GM23248 (cell line): Measurements from ENCODE around the gene MORN1. TPM values are rescaled to one million over a fixed set of nuclear protein-coding genes. Genes with fewer than 3 reads are reported as not detected.

Source experiments
- DNase-seq: peaks from one replicate; pipeline ENCODE4 v3.0.0-alpha.2; 2015
- H2AFZ ChIP-seq: fragments of 200-600 bp; sonication (generic); 2 replicates; pipeline ENCODE4 v1.6.1; 2016; ENCODE audit warnings: antibody characterized with exemption
- H3F3A ChIP-seq: fragments of 200-600 bp; sonication (generic); 2 replicates; pipeline ENCODE4 v1.6.1; 2016; ENCODE audit warnings: mild to moderate bottlenecking, antibody characterized with exemption, mixed run types; ENCODE audit not compliant: insufficient read depth
- H3K27ac ChIP-seq: fragments of 200-600 bp; sonication (generic); 2 replicates; pipeline ENCODE4 v1.5.1; 2016; ENCODE audit warnings: mild to moderate bottlenecking
- H3K27me3 ChIP-seq: fragments of 200-600 bp; sonication (generic); replicated peaks from 2 replicates; pipeline ENCODE4 v1.6.1; 2016; ENCODE audit warnings: mild to moderate bottlenecking; ENCODE audit not compliant: insufficient read depth
- H3K36me3 ChIP-seq: fragments of 200-600 bp; sonication (generic); 2 replicates; pipeline ENCODE4 v1.6.1; 2016; ENCODE audit warnings: low read depth, mild to moderate bottlenecking
- H3K4me1 ChIP-seq: fragments of 200-600 bp; sonication (generic); 2 replicates; pipeline ENCODE4 v1.6.1; 2016; ENCODE audit warnings: mild to moderate bottlenecking; ENCODE audit not compliant: insufficient read depth
- H3K4me2 ChIP-seq: fragments of 200-600 bp; sonication (generic); one replicate; pipeline ENCODE4 v1.6.1; 2016; ENCODE audit warnings: mild to moderate bottlenecking; ENCODE audit not compliant: unreplicated experiment
- H3K4me3 ChIP-seq: fragments of 200-600 bp; sonication (generic); 2 replicates; pipeline ENCODE4 v1.5.1; 2016; ENCODE audit warnings: mild to moderate bottlenecking
- H3K79me2 ChIP-seq: fragments of 200-600 bp; sonication (generic); 2 replicates; pipeline ENCODE4 v1.6.1; 2016; ENCODE audit warnings: mild to moderate bottlenecking; ENCODE audit not compliant: insufficient read depth
- H3K9ac ChIP-seq: fragments of 200-600 bp; sonication (generic); 2 replicates; pipeline ENCODE4 v1.6.1; 2016; ENCODE audit warnings: mild to moderate bottlenecking
- H3K9me2 ChIP-seq: fragments of 200-600 bp; sonication (generic); 2 replicates; pipeline ENCODE4 v1.6.1; 2016; ENCODE audit warnings: mixed run types, mild to moderate bottlenecking, moderate library complexity; ENCODE audit not compliant: insufficient read depth
- H3K9me3 ChIP-seq: fragments of 200-600 bp; sonication (generic); one replicate; pipeline ENCODE4 v1.6.1; 2017; ENCODE audit warnings: low read depth
- H4K20me1 ChIP-seq: fragments of 200-600 bp; sonication (generic); 2 replicates; pipeline ENCODE4 v1.6.0; 2016; ENCODE audit not compliant: insufficient read depth
- EZH2 ChIP-seq: fragments of 200-600 bp; sonication (generic); IDR thresholded peaks from 2 replicates; pipeline ENCODE4 v1.6.1; 2018; ENCODE audit warnings: antibody characterized with exemption, mild to moderate bottlenecking; ENCODE audit not compliant: insufficient read depth, poor library complexity, severe bottlenecking
- EZH2phosphoT487 ChIP-seq: fragments of 200-600 bp; sonication (generic); IDR thresholded peaks from 2 replicates; pipeline ENCODE4 v1.6.1; 2018; ENCODE audit warnings: antibody characterized with exemption, moderate library complexity, mild to moderate bottlenecking, low read depth; ENCODE audit not compliant: insufficient read depth
- WGBS, 2 experiments: methylation state at CpG; one replicate each; pipeline ENCODE4 v1.1.6; 2015 to 2017; ENCODE audit warnings: low lambda C conversion rate in 2 of 2, low coverage in 1 of 2; ENCODE audit errors: missing lambda C conversion rate in 2 of 2; 5-methylcytosine and 5-hydroxymethylcytosine counted together
- in situ Hi-C: fragments of 300-500 bp; cut with MboI; formaldehyde crosslinking; loops from 2 replicates; pipeline ENCODE4 v1.15.0; 2020
- polyA plus RNA-seq: library from polyadenylated mRNA; unstranded; fragments of >200 nt; fragmentation: Nextera tagmentation; extraction: Ambion mirVana; gene quantifications from 2 replicates; pipeline ENCODE4 v1.2.1, GENCODE V29; 2016
- total RNA-seq: library from RNA; depleted of rRNA; stranded (reverse); fragments of >200 nt; shearing (Covaris generic); gene quantifications from 2 replicates; pipeline ENCODE4 v1.2.3, GENCODE V29; 2014

MORN1 gene
- total and polyA plus RNA-seq, 2 experiments from 2014 or later, result 7.2 to 8.8 TPM

DNA sequence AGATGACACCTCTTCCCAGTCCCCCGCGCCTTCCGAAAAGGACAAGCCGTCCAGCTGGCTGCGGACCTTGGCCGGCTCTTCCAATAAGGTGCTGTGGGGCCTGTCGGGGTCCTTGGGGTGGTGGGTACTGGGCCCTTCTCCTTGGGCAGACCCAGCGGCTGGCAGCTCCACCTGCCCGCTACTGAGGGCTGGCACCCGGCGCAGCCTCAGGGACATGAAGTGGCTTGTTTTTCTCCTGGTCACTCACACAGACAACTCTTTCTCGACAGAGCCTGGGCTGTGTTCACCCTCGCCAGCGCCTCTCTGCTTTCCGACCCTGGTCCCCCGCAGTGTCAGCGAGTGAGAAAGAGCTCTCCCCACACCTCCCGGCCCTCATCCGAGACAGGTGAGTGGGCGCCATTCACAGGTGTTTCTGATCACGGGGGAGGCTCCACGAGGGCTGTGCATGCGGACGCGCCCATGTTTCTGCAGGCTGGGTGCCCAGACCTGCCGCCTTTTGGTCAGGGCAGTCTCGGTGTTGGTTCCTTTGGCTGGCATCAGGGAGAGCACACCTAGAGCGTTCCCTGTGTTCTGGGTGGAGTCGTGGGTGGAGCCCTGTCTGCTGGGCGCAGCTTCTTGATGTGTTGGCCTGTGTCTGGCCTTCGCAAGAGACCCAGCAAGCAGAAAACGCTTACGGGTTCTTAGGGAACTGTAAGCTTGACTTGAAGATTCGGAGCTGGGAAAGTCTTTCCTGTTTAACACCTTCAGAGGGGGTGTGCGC is 88.2 kb downstream of the MORN1 start:
- H3F3A ChIP-seq, result peaks cover 6% of the 10 kb centered on the region; the same call in 1 of the 2 replicates
- in situ Hi-C loops, result no loop called here
- H3K27ac ChIP-seq, result no peak overlapping the region
- H3K9me3 ChIP-seq, result no peaks in the 10 kb centered on the region
- H2AFZ ChIP-seq, result no peak overlapping the region
- no peak for TF ChIP-seq EZH2
- no peak for TF ChIP-seq EZH2phosphoT487
- H3K27me3 ChIP-seq, result no peaks in the 10 kb centered on the region
- 88 to 92% methylated on average over 27 to 35 of the region's 35 CpGs for WGBS, 2 experiments
- DNase-seq, result no peak
- no peak overlapping the region for H3K4me3 ChIP-seq
- H3K36me3 ChIP-seq, result peaks cover 9% of the 10 kb centered on the region
- no peak overlapping the region for H3K4me2 ChIP-seq
- H3K9me2 ChIP-seq, result no peaks in the 10 kb centered on the region
- peaks cover 97% of the 10 kb centered on the region for H3K79me2 ChIP-seq
- H3K9ac ChIP-seq, result no peak overlapping the region
- H4K20me1 ChIP-seq, result no peaks in the 10 kb centered on the region
- H3K4me1 ChIP-seq, result peaks cover 30% of the 10 kb centered on the region

DNA sequence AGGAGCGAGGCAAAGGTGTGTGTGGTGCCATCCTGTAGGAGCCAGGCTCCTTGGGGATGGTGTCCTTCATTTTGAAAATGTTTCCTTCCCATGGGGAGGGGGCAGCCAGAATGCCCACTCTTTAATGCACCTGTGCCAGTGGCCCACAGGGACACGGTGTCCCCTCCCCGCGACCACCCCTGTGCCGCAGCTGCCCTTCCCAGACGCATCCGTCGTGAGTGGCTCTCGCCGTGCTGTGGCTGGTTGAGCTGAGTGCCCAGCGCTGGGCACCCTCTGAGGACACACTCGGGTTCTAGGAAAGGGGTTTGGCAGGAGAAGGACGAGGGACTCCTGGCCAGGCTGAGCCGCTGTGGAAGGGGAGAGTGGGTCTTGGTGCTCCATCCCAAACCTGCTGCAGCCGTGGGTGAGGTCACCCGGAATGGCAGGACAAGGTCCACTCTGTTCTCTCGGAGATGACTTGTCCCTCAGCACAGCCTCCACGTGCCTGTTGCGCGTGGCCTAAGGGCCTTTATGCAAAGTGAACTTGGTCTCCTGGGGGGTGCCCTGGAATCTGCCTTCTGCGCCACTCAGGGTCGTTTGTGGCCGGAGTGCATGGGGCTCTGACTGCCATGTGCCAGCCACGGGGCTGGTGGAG is 88.9 kb downstream of the MORN1 start:
- TF ChIP-seq EZH2, result no peak
- TF ChIP-seq EZH2phosphoT487, result no peak
- in situ Hi-C loops, result no loop called here
- WGBS, 2 experiments, result 89 to 92% methylated on average over 24 of the region's 24 CpGs
- no peaks in the 10 kb centered on the region for H3F3A ChIP-seq
- H3K4me1 ChIP-seq, result peaks cover 30% of the 10 kb centered on the region
- no peak for DNase-seq
- no peak overlapping the region for H3K27ac ChIP-seq
- H3K9me3 ChIP-seq, result no peaks in the 10 kb centered on the region
- H3K9me2 ChIP-seq, result no peaks in the 10 kb centered on the region
- H3K27me3 ChIP-seq, result no peaks in the 10 kb centered on the region
- H4K20me1 ChIP-seq, result no peaks in the 10 kb centered on the region
- no peak overlapping the region for H3K4me2 ChIP-seq
- no peak overlapping the region for H3K9ac ChIP-seq
- H3K4me3 ChIP-seq, result no peak overlapping the region
- H2AFZ ChIP-seq, result no peak overlapping the region
- H3K79me2 ChIP-seq, result peaks cover 97% of the 10 kb centered on the region
- peaks cover under 1% of the 10 kb centered on the region; the same call in 1 of the 2 replicates for H3K36me3 ChIP-seq

DNA sequence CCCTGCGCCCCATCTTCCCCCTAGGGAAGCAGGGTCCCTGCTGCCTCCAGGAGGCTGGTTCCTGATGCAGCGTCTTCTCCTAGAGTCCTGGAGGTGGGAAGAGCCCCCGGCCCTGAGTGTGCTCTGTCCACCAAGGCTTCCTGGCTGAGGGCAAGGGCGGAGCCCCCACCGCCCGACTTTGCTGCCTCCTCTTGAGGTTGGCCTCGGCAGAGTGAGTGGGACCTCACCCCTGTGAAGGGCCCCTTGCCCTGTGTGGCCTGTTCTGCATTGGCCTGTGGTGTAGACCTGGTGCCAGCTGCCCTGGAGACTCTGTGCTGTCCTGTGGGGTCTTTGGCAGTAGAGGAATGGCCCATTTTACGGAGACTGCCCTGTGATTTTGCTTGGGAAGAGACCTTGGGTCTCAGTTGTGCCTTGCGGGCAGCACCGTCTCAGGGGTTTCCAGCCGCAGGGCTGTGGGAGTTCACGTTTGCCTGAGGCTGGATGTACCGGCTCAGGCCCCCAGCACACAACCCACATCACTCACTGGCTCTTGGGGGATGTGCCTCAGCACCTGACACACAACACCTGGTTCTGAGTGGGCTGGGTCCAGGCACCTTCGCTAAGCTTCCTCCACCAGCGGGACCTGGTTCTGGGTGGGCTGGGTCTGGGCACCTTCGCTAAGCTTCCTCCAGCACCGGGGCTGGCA is 89.6 kb downstream of the MORN1 start:
- H3K36me3 ChIP-seq, result no peaks in the 10 kb centered on the region
- DNase-seq, result no peak
- no peaks in the 10 kb centered on the region for H4K20me1 ChIP-seq
- no peak overlapping the region for H3K4me3 ChIP-seq
- H3K9me3 ChIP-seq, result no peaks in the 10 kb centered on the region
- in situ Hi-C loops, result no loop called here
- H3K9ac ChIP-seq, result peak overlapping the region; percentile 80; the same call in 1 of the 2 replicates
- 78% methylated on average over 14 to 17 of the region's 17 CpGs for WGBS, 2 experiments
- no peaks in the 10 kb centered on the region for H3F3A ChIP-seq
- peaks cover 30% of the 10 kb centered on the region for H3K4me1 ChIP-seq
- H3K4me2 ChIP-seq, result no peak overlapping the region
- H3K79me2 ChIP-seq, result peaks cover 97% of the 10 kb centered on the region
- H3K9me2 ChIP-seq, result no peaks in the 10 kb centered on the region
- no peaks in the 10 kb centered on the region for H3K27me3 ChIP-seq
- peak overlapping the region; percentile 84 for H3K27ac ChIP-seq
- TF ChIP-seq EZH2phosphoT487 (no peak), EZH2 (no peak)
- H2AFZ ChIP-seq, result no peak overlapping the region

DNA sequence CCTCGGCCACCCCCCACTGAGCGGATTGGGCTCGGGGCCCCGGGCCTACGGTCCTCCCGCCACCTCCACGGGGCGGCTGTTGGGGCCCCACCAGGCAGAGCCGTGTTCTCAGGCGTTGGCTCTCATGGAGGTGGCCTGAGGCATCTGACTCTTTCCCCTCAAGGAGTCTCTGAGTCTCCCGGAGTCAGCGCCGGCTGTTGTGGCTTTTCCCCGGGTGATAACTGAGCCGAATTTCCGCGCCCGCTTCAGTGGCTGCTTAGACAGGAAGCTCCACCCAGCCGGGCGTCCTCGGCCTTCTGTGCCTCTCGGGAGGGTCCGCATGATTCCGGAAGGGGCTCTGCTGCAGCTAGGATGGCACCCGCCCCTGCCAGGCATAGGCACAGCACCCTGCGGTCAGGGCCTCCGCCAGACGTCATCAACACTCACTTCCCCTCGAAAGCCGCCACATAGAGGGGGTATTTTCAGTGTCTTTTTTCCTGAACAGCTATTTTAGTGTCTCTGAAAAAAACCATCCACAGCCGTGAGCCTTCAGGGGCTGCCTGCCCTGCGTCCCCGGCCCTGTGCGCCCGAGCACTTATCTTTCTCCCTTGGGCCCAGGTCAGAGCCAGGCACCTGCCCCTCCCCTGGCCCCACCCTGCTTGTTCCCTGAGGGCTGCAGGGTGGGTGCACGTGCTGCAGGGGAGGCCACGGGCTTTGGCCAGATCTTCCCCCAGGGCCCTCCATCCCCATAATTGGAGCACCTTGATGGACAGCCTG is 90.3 kb downstream of the MORN1 start:
- Histone ChIP-seq H2AFZ (no peak overlapping the region), H3K4me3 (peak overlapping the region; percentile 27; the same call in 1 of the 2 replicates)

More for the DNA sequence above, 90.3 kb downstream of the MORN1 start:
- Histone ChIP-seq H3K4me1 (peaks cover 30% of the 10 kb centered on the region), H3K4me2 (peak overlapping the region; percentile 72), H3K36me3 (no peaks in the 10 kb centered on the region), H3F3A (no peaks in the 10 kb centered on the region), H3K9ac (peak overlapping the region; percentile 80), H3K9me2 (no peaks in the 10 kb centered on the region), H3K27me3 (no peaks in the 10 kb centered on the region), H3K27ac (peak overlapping the region; percentile 84), H4K20me1 (no peaks in the 10 kb centered on the region), H3K9me3 (no peaks in the 10 kb centered on the region), H3K79me2 (peaks cover 99% of the 10 kb centered on the region)
- WGBS, 2 experiments, result 38 to 55% methylated on average over 30 to 34 of the region's 37 CpGs
- DNase-seq, result peak; percentile 84
- TF ChIP-seq EZH2 (no peak), EZH2phosphoT487 (no peak)
- in situ Hi-C loops, result no loop called here
